GM21367 (cell line): ENCODE results near the gene GRID2IP.
"Not testable (repeated sequence)": the region's sequence is repeated elsewhere in the genome, so short reads cannot be mapped to it uniquely, and the experiment has no call there.

Source experiments
- ATAC-seq: cut with Tn5 transposase; IDR thresholded peaks from one replicate; pipeline ENCODE4 v1.9.1; 2021; ENCODE audit not compliant: unreplicated experiment

Gene GRID2IP

DNA sequence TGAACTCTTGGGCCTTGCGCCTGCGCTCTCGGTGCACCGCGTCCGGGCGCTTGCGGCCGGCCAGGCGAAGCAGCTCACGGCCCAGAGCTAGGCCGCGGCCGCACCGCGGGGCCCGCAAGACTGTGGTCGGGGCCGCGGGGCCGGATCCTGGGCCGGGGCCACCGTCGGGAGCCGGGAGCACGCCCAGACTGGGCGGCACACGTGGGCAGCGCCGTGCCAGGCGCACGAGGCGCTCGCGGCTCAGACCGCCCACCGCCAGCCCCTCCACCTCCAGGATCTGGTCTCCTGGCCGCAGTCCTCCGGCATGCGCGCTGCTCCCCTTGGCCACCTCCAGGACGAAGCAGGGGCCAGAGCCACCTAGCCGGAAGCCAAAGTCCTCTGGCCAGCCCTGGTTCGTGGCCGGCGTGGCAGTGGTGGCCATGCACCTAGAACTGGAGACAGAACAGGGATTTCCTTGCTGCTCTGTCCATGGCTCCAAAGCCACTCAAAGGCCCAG lies at the start of gene GRID2IP:
Gene GRID2IP (minus strand): TSS at position 446 of the 496 bp plus-strand sequence. CDS start 25 bp downstream, at position 421.
- ATAC-seq, result no peak

DNA sequence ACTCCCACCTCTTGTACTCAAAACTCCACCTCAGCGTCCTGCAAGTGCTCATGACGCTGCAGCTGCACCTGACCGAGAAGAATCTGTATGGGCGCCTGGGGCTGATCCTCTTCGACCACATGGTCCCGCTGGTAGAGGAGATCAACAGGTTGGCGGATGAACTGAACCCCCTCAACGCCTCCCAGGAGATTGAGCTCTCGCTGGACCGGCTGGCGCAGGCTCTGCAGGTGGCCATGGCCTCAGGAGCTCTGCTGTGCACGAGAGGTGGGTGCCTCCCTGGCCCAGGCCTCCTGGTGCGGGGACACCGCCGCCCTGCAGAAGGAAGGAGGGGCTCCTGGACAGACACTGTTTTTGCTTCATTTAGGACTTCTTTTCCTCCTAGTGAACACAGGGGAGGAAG lies 48.8 kb upstream of the GRID2IP start:
- no peak for ATAC-seq

- ATAC-seq, result peak; percentile 15
Observed at GRCh38 chr7:6590645-6591110, 39.4 kb upstream of the GRID2IP start.

DNA sequence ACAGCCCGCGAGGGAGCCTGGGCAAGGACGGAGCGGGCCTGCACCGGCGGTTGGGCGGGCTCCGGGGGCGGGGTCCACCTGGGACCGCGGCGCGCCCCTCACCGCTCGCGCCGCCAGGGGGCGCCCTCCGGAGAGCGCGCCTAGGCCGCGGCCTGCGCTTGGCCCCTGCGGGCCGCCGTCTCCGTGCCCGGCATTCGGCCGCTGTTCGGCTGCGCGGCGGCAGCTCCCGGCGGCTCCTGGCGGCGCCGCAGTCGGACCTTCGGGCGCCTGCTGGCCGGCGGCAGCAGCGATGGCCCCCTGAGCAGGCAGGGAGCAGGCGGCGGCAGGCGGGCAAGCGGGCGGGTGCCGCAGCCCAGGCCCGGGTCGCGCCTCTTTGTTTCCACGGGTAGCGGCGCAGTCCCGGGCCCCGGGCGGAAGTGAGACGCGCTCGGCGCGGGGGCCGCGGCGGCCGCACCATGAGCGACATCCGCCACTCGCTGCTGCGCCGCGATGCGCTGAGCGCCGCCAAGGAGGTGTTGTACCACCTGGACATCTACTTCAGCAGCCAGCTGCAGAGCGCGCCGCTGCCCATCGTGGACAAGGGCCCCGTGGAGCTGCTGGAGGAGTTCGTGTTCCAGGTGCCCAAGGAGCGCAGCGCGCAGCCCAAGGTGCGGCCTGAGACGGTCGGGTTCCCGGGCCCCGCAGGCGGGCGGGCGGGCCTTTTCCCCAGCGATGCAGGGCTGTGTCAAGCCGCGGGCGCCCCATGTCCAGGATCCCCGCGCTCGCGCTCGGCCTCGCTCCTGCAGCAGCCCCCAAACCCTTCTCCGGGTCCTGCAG lies 38.8 kb upstream of the GRID2IP start, which contains the start of gene INTS15:
Gene INTS15 (plus strand): TSS at position 193 of the 816 bp plus-strand sequence. CDS start 263 bp downstream, at position 456.
- peak; percentile 72 for ATAC-seq

DNA sequence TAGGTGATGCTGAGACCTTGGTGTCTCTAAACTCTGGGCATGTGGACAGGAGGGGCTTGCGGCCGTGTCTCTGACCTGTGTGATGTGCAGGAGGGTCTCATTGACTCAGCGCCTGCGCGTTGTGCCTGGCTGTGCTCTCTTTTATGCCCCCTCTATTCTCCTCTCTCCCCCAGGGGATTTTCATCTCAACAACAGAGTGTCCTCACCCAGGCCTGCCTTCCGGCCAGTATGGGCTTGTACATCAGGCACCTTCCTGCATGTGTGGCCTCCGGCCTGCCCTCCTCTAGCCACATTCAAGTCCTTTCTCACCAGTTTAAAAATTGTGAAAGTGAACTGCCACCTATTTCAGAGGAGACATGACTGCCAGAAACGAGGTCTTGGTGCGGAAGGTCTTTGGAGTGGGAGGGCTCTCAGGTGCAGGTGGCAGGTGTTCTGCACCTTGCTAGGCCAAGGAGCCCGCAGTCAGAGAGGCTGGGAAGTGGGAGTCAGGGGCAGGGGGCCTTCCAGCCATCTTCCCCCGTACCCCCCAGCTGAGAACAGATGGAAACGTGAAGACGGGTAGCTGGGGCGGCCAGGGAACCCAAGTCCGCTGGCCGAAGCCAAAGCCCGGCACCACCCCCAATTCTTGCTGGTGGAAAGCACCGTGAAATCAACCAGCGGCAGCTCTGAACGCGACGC lies 38.0 kb upstream of the GRID2IP start:
- no peak for ATAC-seq

DNA sequence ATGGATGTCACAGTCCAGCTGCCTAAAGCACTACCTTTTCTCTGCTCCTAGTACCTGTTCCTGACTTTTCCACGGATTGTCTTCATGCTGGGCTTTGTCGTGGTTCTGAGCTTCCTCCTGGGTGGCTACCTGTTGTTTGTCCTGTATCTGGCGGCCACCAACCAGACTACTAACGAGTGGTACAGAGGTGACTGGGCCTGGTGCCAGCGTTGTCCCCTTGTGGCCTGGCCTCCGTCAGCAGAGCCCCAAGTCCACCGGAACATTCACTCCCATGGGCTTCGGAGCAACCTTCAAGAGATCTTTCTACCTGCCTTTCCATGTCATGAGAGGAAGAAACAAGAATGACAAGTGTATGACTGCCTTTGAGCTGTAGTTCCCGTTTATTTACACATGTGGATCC lies 37.3 kb upstream of the GRID2IP start:
- no peak for ATAC-seq

DNA sequence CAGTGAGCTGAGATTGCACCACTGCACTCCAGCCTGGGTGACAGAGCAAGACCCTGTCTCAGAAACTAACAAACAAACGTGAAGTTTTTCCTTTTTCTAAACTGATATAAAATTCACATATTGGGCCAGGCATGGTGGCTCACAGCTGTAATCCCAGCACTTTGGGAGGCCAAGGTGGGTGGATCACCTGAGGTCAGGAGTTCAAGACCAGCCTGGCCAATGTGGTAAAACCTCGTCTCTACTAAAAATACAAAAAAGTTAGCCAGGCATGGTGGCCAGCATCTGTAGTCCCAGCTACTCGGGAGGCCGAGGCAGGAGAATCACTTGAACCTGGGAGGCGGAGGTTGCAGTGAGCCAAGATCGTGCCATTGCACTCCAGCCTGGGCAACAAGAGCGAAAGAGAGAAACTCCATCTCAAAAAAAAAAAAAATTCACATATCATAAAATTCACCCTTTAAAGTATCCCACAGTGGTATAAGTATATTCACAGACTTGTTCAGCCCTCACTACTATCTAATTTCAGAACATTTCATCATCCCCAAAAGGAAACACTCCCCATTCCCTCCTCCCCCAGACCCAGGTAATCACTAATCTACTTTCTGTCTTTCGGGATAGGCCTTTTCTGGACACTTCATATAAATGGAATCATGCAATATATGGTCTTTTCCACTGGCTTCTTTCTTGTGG lies 34.6 kb upstream of the GRID2IP start:
- not testable (repeated sequence) for ATAC-seq

GRCh38 chr7:6579446-6579845 lies 28.2 kb upstream of the GRID2IP start:
- no peak for ATAC-seq

- no peak for ATAC-seq
Observed at GRCh38 chr7:6578114-6579084, 27.1 kb upstream of the GRID2IP start.

GRCh38 chr7:6577369-6578113 lies 26.3 kb upstream of the GRID2IP start, which contains the start of gene ZDHHC4:
TSS of gene ZDHHC4 (plus strand) at chr7:6577454. CDS start at chr7:6580562, 3,108 bp downstream.
- ATAC-seq, result peak; percentile 94

DNA sequence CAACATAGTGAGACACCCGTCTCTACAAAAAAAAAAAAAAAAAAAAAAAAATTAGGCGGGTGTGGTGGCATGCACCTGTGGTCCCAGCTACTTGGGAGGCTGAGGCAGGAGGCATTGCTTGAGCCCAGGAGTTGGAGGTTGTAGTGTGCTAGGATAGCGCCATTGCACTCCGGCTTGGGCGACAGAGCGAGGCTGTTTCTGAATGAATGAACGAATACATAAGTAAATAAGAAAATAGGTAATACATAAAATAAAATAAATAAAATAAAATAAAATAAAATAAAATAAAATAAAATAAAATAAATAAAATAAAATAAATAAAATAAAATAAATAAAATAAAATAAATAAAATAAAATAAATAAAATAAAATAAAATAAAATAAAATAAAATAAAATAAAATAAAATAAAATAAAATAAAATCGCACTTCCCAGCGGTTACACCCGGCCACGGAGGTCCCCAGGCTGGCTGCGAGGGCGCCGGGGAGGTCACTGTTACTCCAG lies 25.7 kb upstream of the GRID2IP start:
- not testable (repeated sequence) for ATAC-seq

DNA sequence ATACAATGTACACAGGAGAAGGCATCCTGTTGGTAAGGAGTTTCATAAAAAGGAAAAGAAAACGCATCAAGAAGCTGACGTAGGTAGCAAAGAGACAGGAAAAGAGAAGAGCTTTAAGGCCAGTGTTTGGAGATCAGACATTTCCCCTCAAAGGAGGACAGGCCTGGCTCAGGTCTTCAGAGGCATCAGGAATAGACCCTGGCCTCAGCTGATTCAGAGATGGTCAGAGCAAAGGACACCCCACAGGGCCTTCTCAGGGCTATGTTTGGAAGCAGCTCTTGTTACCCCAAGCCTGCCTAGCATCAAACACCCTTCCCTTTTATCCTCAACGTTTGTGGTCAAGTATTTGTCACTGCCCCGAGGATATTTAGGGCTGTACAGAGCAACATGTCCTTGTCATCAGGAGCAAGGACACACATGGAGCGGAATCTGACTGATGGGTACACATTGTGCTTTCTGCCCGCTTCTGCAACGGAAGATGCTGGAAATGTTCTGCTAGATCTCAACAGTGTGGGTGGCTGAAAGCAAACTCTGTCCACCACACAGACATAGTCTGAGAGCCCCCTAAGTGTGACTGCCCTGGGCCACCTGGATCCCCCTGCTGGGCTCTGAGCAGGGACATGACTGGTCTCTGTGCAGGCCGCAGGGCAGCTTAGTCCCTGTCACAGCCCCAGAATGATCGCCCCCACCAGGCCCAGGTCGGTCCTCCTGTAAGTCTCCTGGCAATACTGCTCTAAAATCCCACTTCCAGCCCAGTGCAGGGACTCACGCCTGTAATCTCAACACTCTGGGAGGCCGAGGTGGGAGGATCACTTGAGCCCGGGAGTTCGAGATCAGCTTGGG lies 25.0 kb upstream of the GRID2IP start:
- ATAC-seq, result no peak

DNA sequence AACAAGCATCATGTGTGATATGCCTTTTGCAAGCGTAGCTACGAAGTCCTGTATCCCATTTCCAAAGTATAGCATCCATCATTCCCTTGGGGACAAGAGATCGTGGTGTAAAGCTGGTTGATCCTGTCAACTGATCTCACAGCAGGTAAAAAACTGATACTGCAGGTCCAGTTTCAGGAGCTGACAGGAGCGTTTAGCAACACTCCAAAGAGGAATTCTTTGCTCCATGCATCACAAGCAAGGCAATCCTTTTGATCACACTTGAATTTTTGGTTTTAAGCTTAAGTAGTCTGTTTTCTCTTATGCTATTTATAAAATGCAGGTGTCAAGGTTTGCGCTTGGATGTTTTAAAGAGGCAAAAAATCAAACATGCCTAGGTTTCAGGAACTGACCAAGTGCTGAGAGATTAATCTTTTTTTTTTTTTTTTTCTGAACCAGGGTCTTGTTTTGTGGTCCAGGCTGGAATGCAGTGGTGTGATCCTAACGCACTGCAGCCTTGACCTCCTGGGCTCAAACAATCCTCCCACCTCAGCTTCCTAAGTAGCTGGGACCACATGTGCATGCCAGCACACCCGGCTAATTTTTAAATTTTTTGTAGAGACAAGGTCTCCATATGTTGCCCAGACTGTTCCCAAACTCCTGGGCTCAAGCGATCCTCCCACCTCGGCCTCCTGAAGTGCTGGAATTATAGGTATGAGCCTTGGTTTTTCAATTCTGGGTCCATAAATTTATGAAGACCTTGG lies 24.2 kb upstream of the GRID2IP start:
- no peak for ATAC-seq

GRCh38 chr7:6571160-6571779 lies 20.0 kb upstream of the GRID2IP start:
- no peak for ATAC-seq

GRCh38 chr7:6567886-6568285 lies 16.6 kb upstream of the GRID2IP start:
- ATAC-seq, result no peak

DNA sequence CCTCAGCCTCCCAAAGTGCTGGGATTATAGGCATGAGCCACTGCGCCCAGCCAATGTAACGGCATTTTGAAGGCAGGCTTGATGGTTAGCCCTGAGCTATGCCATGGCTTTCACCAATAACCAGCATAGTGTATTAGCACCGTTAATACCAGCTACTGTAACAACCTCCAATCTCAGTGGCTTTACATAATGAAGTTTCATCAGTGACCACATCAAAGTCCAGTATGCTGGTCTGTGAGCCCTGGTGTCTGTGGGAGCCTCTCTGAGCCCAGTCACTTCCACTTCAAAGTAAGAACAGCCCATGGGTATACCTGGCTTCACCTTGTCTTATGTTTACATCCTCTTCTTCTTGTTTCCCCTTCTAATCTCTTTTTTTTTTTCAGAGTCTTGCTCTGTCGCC lies 14.4 kb upstream of the GRID2IP start:
- no peak for ATAC-seq
